ENCODE data around the gene SPECC1L. TPM values are rescaled to one million over a fixed set of nuclear protein-coding genes. Genes with fewer than 3 reads are reported as not detected.

The SPECC1L gene
- total RNA-seq, 4 donors from 2014 or later, result 18.2 to 114 (median 55.3) TPM

DNA sequence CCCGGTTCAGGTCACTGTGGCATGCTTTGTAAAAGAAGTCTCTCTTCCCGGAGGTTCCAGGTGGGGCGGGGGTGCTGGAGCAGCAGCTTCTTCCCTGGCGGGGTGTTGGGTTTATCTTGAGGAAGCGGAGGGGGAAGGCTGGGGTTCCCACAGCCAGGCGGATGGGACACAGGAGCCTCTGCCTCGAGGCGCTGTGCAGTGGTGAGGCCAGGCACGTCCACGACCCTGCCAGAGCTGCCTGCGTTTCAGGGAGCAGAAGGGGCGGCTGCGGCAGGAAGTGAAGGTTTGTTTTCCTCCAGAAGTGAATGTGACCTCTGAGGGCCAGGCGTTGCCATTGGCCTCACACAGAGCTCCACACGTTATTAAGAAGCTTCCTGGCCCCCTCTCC, 136.6 kb downstream of the SPECC1L start:
- TF ChIP-seq POLR2A (IDR thresholded peaks at IDR 0.05), result no peak
- TF ChIP-seq, protein P1, sequence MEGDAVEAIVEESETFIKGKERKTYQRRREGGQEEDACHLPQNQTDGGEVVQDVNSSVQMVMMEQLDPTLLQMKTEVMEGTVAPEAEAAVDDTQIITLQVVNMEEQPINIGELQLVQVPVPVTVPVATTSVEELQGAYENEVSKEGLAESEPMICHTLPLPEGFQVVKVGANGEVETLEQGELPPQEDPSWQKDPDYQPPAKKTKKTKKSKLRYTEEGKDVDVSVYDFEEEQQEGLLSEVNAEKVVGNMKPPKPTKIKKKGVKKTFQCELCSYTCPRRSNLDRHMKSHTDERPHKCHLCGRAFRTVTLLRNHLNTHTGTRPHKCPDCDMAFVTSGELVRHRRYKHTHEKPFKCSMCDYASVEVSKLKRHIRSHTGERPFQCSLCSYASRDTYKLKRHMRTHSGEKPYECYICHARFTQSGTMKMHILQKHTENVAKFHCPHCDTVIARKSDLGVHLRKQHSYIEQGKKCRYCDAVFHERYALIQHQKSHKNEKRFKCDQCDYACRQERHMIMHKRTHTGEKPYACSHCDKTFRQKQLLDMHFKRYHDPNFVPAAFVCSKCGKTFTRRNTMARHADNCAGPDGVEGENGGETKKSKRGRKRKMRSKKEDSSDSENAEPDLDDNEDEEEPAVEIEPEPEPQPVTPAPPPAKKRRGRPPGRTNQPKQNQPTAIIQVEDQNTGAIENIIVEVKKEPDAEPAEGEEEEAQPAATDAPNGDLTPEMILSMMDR (IDR thresholded peaks at IDR 0.05), result no peak
- intact Hi-C loops (cut with DNase I; ENCODE audit: low total_unique reads), result no loop called here

DNA sequence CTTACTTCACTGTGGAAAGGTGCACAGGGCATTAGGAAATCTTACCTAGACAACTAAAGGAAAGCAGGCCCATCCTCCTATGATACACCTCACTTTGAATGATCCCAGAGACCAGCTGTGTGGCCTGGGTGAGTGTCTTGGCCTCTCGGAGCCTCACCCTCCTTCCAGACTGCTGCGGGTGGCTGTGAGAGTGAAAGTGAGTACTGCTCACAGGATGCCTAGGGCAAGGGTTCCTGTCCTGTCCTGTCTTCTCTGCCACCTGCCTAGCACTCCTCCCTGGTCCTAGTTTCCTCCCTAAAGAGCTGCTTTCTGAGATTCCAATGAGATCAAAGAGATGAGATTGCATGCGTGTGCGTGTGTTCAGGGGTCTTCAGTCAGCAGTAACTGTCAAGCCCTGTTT, 137.3 kb downstream of the SPECC1L start:
- no peak overlapping the region for H3K4me3 ChIP-seq
- no peaks in the 10 kb centered on the region for H3K36me3 ChIP-seq
- intact Hi-C loops (cut with DNase I; ENCODE audit: low total_unique reads), result no loop called here
- no peak overlapping the region for H3K27ac ChIP-seq
- no peaks in the 10 kb centered on the region for H3K27me3 ChIP-seq
- DNase-seq, result no peak
- no peaks in the 10 kb centered on the region for H3K9me3 ChIP-seq
- TF ChIP-seq, protein P1 (IDR thresholded peaks at IDR 0.05), result no peak
- no peak for TF ChIP-seq POLR2A (IDR thresholded peaks at IDR 0.05)
- H3K4me1 ChIP-seq, result peaks cover 2 to 8% of the 10 kb centered on the region in 2 donors

More for the DNA sequence above, 136.6 kb downstream of the SPECC1L start:
- no peaks in the 10 kb centered on the region for H3K36me3 ChIP-seq
- no peak overlapping the region for H3K27ac ChIP-seq
- no peak for DNase-seq
- H3K4me3 ChIP-seq, result no peak overlapping the region
- no peaks in the 10 kb centered on the region for H3K27me3 ChIP-seq
- H3K4me1 ChIP-seq, result peaks cover 4 to 14% of the 10 kb centered on the region in 2 donors
- H3K9me3 ChIP-seq, result no peaks in the 10 kb centered on the region

DNA sequence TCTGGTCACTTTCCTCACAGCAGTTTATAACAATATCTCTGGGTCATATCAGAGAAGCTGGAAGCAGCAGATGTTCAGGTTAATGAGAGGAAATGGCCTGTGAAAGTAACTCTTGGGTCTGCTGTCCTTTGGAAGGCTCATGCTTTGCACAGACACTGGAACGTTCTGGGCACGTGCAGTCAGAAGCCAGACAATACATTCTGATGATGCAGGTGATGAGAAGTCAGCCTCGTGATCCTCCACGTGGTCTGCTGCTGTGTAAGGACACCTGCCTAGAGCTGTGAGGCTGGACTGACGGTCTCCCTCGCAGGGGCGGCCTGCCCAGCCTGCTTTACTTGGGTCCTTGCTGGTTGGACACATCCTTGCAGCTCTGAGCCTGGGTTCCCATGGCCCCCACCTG, 138.0 kb downstream of the SPECC1L start:
- Histone ChIP-seq H3K27me3 (no peaks in the 10 kb centered on the region), H3K27ac (no peak overlapping the region), H3K36me3 (no peaks in the 10 kb centered on the region), H3K9me3 (no peaks in the 10 kb centered on the region), H3K4me1 (peaks cover 0 to 2% of the 10 kb centered on the region in 2 donors), H3K4me3 (no peak overlapping the region)
- intact Hi-C loops (cut with DNase I; ENCODE audit: low total_unique reads), result no loop called here
- TF ChIP-seq, protein P1 (IDR thresholded peaks at IDR 0.05), result no peak
- no peak for TF ChIP-seq POLR2A (IDR thresholded peaks at IDR 0.05)
- no peak for DNase-seq

DNA sequence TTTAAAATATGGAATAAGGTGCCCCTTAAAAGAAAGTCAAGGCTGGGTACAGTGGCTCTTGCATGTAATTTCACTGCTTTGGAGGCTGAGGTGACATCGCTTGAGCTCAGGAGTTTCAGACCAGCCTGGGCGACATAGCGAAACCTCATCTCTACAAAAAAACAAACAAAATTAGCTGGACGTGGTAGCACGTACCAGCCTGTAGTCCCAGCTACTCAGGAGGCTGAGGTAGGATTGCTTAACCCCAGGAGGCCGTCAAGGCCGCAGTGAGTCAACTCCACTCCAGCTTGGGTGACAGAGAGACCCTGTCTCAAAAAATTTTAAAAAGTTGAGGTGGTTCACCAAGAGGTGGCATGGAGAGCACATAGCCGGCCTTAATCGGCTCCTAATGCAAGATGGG, 139.1 kb downstream of the SPECC1L start:
- Histone ChIP-seq H3K4me3 (no peak overlapping the region), H3K9me3 (no peaks in the 10 kb centered on the region), H3K27ac (no peak overlapping the region), H3K4me1 (no peaks in the 10 kb centered on the region), H3K36me3 (no peaks in the 10 kb centered on the region), H3K27me3 (no peaks in the 10 kb centered on the region)
- intact Hi-C loops (cut with DNase I; ENCODE audit: low total_unique reads), result no loop called here
- DNase-seq, result no peak
- TF ChIP-seq, protein P1 (IDR thresholded peaks at IDR 0.05), result no peak
- TF ChIP-seq POLR2A (IDR thresholded peaks at IDR 0.05), result no peak

DNA sequence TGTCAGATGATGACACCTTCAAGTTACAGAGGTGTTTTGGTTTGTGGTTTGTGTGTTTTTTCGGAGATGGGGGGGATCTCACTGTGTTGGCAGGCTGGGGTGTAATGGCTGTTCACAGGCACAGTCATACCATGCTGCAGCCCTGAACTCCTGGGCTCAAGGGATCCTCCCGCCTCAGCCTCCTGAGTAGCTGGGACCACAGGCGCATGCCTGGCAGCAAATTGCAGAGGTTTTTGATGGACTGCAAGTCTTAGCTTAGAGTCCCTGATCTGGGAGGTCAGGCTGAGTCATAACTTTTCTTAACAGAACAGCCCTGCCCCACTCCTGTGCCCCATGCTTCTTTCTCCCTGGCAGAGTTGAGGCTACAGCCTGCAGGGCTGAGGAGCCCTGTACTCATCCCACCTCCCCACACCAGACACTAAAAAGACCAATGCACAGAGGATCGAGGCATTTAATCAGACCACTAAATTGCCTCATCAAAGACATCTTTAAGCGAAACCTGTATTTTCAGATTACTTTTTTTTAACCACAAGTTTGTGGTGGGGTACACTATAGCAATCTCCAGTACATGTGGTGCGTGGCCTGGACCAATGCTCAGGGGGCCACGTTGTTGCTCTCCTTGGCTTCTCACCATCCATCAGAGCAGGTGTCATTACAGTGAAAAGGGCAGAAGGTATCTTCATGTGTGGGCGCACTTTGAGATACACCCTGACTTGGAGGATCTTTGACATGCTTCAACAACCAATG, 139.7 kb downstream of the SPECC1L start:
- DNase-seq, result no peak
- Histone ChIP-seq H3K4me1 (no peaks in the 10 kb centered on the region), H3K36me3 (no peaks in the 10 kb centered on the region), H3K4me3 (no peak overlapping the region), H3K27me3 (no peaks in the 10 kb centered on the region), H3K27ac (no peak overlapping the region), H3K9me3 (no peaks in the 10 kb centered on the region)
- intact Hi-C loops (cut with DNase I; ENCODE audit: low total_unique reads), result no loop called here
- no peak for TF ChIP-seq POLR2A (IDR thresholded peaks at IDR 0.05)
- TF ChIP-seq, protein P1 (IDR thresholded peaks at IDR 0.05), result no peak

Measured in uterus (tissue), 4 donors.